H9 (cell line): Measurements from ENCODE around the gene APOBEC3G. TPM values are rescaled to one million over a fixed set of nuclear protein-coding genes. Genes with fewer than 3 reads are reported as not detected.
"Not testable (repeated sequence)": the region's sequence is repeated elsewhere in the genome, so short reads cannot be mapped to it uniquely, and the experiment has no call there.

ENCODE experiments used
- DNase-seq: peaks from one replicate; pipeline ENCODE4 v3.0.0-alpha.2; 2017
- H2AFZ ChIP-seq: one replicate; pipeline ENCODE4 v1.6.1; 2013; ENCODE audit warnings: mild to moderate bottlenecking, low read length, control low read depth, moderate library complexity
- H2AK5ac ChIP-seq: 2 replicates; pipeline ENCODE4 v1.6.1; 2013; ENCODE audit warnings: low read length, control low read depth, mixed read lengths; ENCODE audit not compliant: insufficient read length
- H2BK120ac ChIP-seq: one replicate; pipeline ENCODE4 v1.6.1; 2013; ENCODE audit warnings: low read depth, mild to moderate bottlenecking, low read length, control low read depth, inconsistent platforms; ENCODE audit not compliant: poor library complexity, severe bottlenecking
- H2BK12ac ChIP-seq: 2 replicates; pipeline ENCODE4 v1.6.1; 2013; ENCODE audit warnings: low read length, control low read depth, mixed read lengths, low read depth; ENCODE audit not compliant: insufficient read length
- H2BK15ac ChIP-seq: 2 replicates; pipeline ENCODE4 v1.6.1; 2013; ENCODE audit warnings: low read depth, low read length, control low read depth
- H2BK20ac ChIP-seq: one replicate; pipeline ENCODE4 v1.6.1; 2013; ENCODE audit warnings: low read depth, mild to moderate bottlenecking, low read length, control low read depth, inconsistent platforms; ENCODE audit not compliant: poor library complexity, severe bottlenecking
- H2BK5ac ChIP-seq: 2 replicates; pipeline ENCODE4 v1.6.1; 2013; ENCODE audit warnings: low read length, control low read depth, mixed read lengths; ENCODE audit not compliant: insufficient read length
- H3K14ac ChIP-seq: 2 replicates; pipeline ENCODE4 v1.6.1; 2013; ENCODE audit warnings: low read length, control low read depth; ENCODE audit not compliant: insufficient read depth
- H3K18ac ChIP-seq: 2 replicates; pipeline ENCODE4 v1.6.1; 2013; ENCODE audit warnings: low read depth, mild to moderate bottlenecking, mixed read lengths, low read length, control low read depth; ENCODE audit not compliant: insufficient read length
- H3K23ac ChIP-seq: 2 replicates; pipeline ENCODE4 v1.6.1; 2013; ENCODE audit warnings: low read length, control low read depth, mixed read lengths, low read depth; ENCODE audit not compliant: insufficient read length
- H3K23me2 ChIP-seq: 2 replicates; pipeline ENCODE4 v1.6.1; 2013; ENCODE audit warnings: low read depth, mild to moderate bottlenecking, mixed read lengths, low read length, control low read depth; ENCODE audit not compliant: insufficient read length, poor library complexity, severe bottlenecking
- H3K27ac ChIP-seq: 2 replicates; pipeline ENCODE4 v1.5.1; 2013; ENCODE audit warnings: low read length, control low read depth, mixed read lengths, low read depth; ENCODE audit not compliant: insufficient read length
- H3K27me3 ChIP-seq: 2 replicates; pipeline ENCODE4 v1.6.1; 2013; ENCODE audit warnings: low read length, control low read depth, inconsistent platforms; ENCODE audit not compliant: insufficient read depth
- H3K4ac ChIP-seq: 2 replicates; pipeline ENCODE4 v1.6.1; 2013; ENCODE audit warnings: low read depth, mild to moderate bottlenecking, control low read depth, inconsistent platforms, low read length, moderate library complexity
- H3K4me1 ChIP-seq: 2 replicates; pipeline ENCODE4 v1.6.1; 2013; ENCODE audit warnings: low read length, control low read depth, inconsistent platforms; ENCODE audit not compliant: insufficient read depth
- H3K4me2 ChIP-seq: 2 replicates; pipeline ENCODE4 v1.6.1; 2013; ENCODE audit warnings: low read length, control low read depth, mixed read lengths; ENCODE audit not compliant: insufficient read length, insufficient read depth
- H3K56ac ChIP-seq: 2 replicates; pipeline ENCODE4 v1.6.1; 2013; ENCODE audit warnings: low read depth, mild to moderate bottlenecking, mixed read lengths, low read length, control low read depth; ENCODE audit not compliant: insufficient read length
- H3K79me1 ChIP-seq: 2 replicates; pipeline ENCODE4 v1.6.1; 2013; ENCODE audit warnings: low read depth, mild to moderate bottlenecking, moderate library complexity, low read length, control low read depth, inconsistent platforms; ENCODE audit not compliant: insufficient read depth, poor library complexity, severe bottlenecking
- H3K79me2 ChIP-seq: 2 replicates; pipeline ENCODE4 v1.6.1; 2013; ENCODE audit warnings: low read length, control low read depth, inconsistent platforms; ENCODE audit not compliant: insufficient read depth
- H3K9ac ChIP-seq: 2 replicates; pipeline ENCODE4 v1.6.1; 2013; ENCODE audit warnings: low read length, control low read depth, mixed read lengths; ENCODE audit not compliant: insufficient read length; ENCODE audit errors: extremely low read depth
- H3K9me3 ChIP-seq: one replicate; pipeline ENCODE4 v1.6.1; 2013; ENCODE audit warnings: low read depth, low read length, inconsistent platforms; ENCODE audit not compliant: control insufficient read depth
- H3T11ph ChIP-seq: one replicate; pipeline ENCODE4 v1.6.1; 2013; ENCODE audit warnings: mild to moderate bottlenecking, low read length, control low read depth, inconsistent platforms
- H4K20me1 ChIP-seq: one replicate; pipeline ENCODE4 v1.6.1; 2013; ENCODE audit not compliant: control insufficient read depth, insufficient read length, insufficient read depth
- H4K5ac ChIP-seq: 2 replicates; pipeline ENCODE4 v1.6.1; 2013; ENCODE audit warnings: low read depth, mild to moderate bottlenecking, mixed read lengths, low read length, control low read depth; ENCODE audit not compliant: insufficient read length
- H4K8ac ChIP-seq: replicated peaks from 2 replicates; pipeline ENCODE4 v1.6.1; 2013; ENCODE audit warnings: low read length, control low read depth, mixed read lengths, low read depth; ENCODE audit not compliant: insufficient read length
- H4K91ac ChIP-seq: 2 replicates; pipeline ENCODE4 v1.6.1; 2013; ENCODE audit warnings: low read depth, mild to moderate bottlenecking, moderate library complexity, mixed read lengths, low read length, control low read depth; ENCODE audit not compliant: insufficient read length
- H3K27ac Mint-ChIP-seq, 3 experiments: 2 replicates in 2 of 3; 3 replicates in 1 of 3; pipeline ENCODE4 v1.8.0; 2020 to 2021; ENCODE audit warnings: mixed read lengths in 3 of 3, mild to moderate bottlenecking in 1 of 3, moderate library complexity in 1 of 3
- H3K27me3 Mint-ChIP-seq: 2 replicates; pipeline ENCODE4 v1.8.0; 2021; ENCODE audit warnings: low read depth, mild to moderate bottlenecking, moderate library complexity, mixed read lengths
- H3K36me3 Mint-ChIP-seq, 3 experiments: 2 replicates in 2 of 3; 3 replicates in 1 of 3; pipeline ENCODE4 v1.8.0; 2020 to 2021; ENCODE audit warnings: low read depth in 3 of 3, mixed read lengths in 3 of 3; ENCODE audit not compliant: insufficient read depth in 1 of 3
- H3K4me1 Mint-ChIP-seq, 2 experiments: 2 replicates each; pipeline ENCODE4 v1.8.0; 2020; ENCODE audit warnings: mixed read lengths in 2 of 2
- H3K4me3 Mint-ChIP-seq, 2 experiments: 2 replicates in 1 of 2; 3 replicates in 1 of 2; pipeline ENCODE4 v1.8.0; 2020 to 2021; ENCODE audit warnings: mild to moderate bottlenecking in 2 of 2, mixed read lengths in 2 of 2, moderate library complexity in 1 of 2
- H3K9me3 Mint-ChIP-seq, 2 experiments: 2 replicates in 1 of 2; 3 replicates in 1 of 2; pipeline ENCODE4 v1.8.0; 2020; ENCODE audit warnings: mild to moderate bottlenecking in 2 of 2, mixed read lengths in 2 of 2, moderate library complexity in 1 of 2
- WGBS: extraction: QIAGEN DNeasy Blood & Tissue Kit; methylation state at CpG from one replicate; pipeline ENCODE4 v1.1.7; 2013; ENCODE audit warnings: missing lambda C conversion rate, low lambda C conversion rate, mixed read lengths; ENCODE audit not compliant: insufficient read length; ENCODE audit errors: extremely low coverage; 5-methylcytosine and 5-hydroxymethylcytosine counted together
- total RNA-seq: library from RNA; stranded (reverse); gene quantifications from 2 replicates; pipeline ENCODE4 v1.2.1, GENCODE V29; 2021

Gene APOBEC3G
- total RNA-seq, 1 experiment from 2014 or later: 2.4 TPM

DNA sequence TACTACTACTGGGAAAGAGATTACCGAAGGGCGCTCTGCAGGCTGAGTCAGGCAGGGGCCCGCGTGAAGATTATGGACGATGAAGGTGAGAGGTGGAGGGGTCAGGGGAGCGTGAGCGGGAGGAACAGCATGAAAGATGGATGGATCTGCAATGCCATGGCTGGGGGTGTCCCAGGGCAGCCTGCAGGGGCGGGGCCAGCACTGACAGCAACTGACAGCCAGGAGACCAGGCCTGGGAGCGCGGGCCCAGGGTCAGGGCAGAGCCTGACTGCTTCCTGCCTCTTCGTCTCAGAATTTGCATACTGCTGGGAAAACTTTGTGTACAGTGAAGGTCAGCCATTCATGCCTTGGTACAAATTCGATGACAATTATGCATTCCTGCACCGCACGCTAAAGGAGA, 31.9 kb upstream of the APOBEC3G start:
- H3K27ac ChIP-seq, H3K23me2 ChIP-seq, H2BK15ac ChIP-seq, H3K4me3 Mint-ChIP-seq, H3K27me3 ChIP-seq, H4K8ac ChIP-seq, H3K18ac ChIP-seq, H3K56ac ChIP-seq, H3K9me3 ChIP-seq, H3K23ac ChIP-seq, H3K4ac ChIP-seq, H3K79me2 ChIP-seq, H3K9ac ChIP-seq, H2BK5ac ChIP-seq, H2AK5ac ChIP-seq, H2BK120ac ChIP-seq, H3K36me3 Mint-ChIP-seq, DNase-seq, H2AFZ ChIP-seq, H2BK20ac ChIP-seq, H3K27me3 Mint-ChIP-seq, H3T11ph ChIP-seq, H3K79me1 ChIP-seq, H3K4me1 ChIP-seq, H4K20me1 ChIP-seq, H3K14ac ChIP-seq, H2BK12ac ChIP-seq, H4K91ac ChIP-seq, H3K9me3 Mint-ChIP-seq, H4K5ac ChIP-seq, H3K4me2 ChIP-seq: not testable (repeated sequence)
- Mint-ChIP-seq H3K27ac (peak overlapping the region in 1 of 3 experiments; percentile 11; a peak in 1 of 7 replicates), H3K4me1 (peaks cover 54 to 58% of the 10 kb centered on the region in 2 experiments)
- WGBS: no CpG with 5 or more reads among the region's 14 CpGs

DNA sequence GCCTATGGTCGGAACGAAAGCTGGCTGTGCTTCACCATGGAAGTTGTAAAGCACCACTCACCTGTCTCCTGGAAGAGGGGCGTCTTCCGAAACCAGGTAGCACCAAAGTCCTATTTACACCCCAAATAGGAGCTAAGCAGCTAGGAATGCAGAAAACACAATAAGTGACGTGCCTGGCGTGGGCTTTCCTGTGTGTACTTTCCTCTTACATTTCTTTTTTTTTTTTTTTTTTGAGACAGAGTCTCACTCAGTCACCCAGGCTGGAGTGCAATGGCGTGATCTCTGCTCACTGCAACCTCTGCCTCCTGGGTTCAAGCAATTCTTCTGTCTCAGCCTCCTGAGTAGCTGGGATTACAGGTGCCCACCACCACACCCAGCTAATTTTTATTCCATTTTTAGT, 27.6 kb upstream of the APOBEC3G start:
- H2BK120ac ChIP-seq, H3K79me2 ChIP-seq, H3K4ac ChIP-seq, H3K4me3 Mint-ChIP-seq, H4K91ac ChIP-seq, H2AFZ ChIP-seq, H3T11ph ChIP-seq, H2BK5ac ChIP-seq, H3K27me3 ChIP-seq, H3K9me3 ChIP-seq, H3K23ac ChIP-seq, H3K27ac ChIP-seq, H3K56ac ChIP-seq, H4K5ac ChIP-seq, H3K9me3 Mint-ChIP-seq, H3K18ac ChIP-seq, H2BK15ac ChIP-seq, H3K4me1 ChIP-seq, H3K27ac Mint-ChIP-seq, H3K79me1 ChIP-seq, H3K4me2 ChIP-seq, H2AK5ac ChIP-seq, H2BK20ac ChIP-seq, H3K9ac ChIP-seq, H3K14ac ChIP-seq, H4K20me1 ChIP-seq, H3K36me3 Mint-ChIP-seq, DNase-seq, H3K27me3 Mint-ChIP-seq, H2BK12ac ChIP-seq, H4K8ac ChIP-seq, H3K23me2 ChIP-seq: not testable (repeated sequence)
- H3K4me1 Mint-ChIP-seq: peaks cover 51 to 63% of the 10 kb centered on the region in 2 experiments
- no CpG with 5 or more reads among the region's 7 CpGs for WGBS
